HG02588 (cell line): Measurements from ENCODE around the gene SLC4A4.

ENCODE experiments used
- ATAC-seq: cut with Tn5 transposase; IDR thresholded peaks from one replicate; pipeline ENCODE4 v1.9.1; 2021; ENCODE audit warnings: mild to moderate bottlenecking, moderate library complexity; ENCODE audit not compliant: unreplicated experiment

SLC4A4 gene

DNA sequence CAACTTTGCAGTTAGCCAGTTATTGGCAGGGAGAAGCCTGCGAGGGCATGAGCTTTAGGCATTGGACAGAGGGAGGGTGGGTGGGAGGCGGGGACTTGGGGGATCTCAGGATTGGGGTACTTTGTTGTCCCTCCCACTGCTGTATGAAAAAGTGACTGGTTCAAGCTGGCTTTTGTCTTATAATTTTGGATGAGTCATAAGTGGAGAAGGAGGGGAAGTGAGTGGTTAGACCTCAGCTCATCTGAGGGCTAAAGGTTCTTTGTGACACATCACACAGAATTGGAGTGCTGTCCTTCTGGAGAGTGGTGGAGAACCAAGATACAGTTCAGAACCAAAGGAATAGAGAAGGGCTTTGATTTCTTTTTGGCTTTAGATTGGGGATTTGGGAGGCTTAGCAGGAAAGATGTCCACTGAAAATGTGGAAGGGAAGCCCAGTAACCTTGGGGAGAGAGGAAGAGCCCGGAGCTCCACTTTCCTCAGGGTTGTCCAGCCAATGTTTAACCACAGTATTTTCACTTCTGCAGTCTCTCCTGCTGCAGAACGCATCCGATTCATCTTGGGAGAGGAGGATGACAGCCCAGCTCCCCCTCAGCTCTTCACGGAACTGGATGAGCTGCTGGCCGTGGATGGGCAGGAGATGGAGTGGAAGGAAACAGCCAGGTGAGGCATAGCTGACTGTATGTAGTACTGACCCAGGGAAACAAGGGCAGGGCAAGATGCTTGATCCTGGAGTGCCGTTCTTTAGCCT is at the start of gene SLC4A4:
SLC4A4 (plus strand) TSS at position 175 of the 748 bp plus-strand sequence.
- ATAC-seq, result peak; percentile 99

- ATAC-seq, result no peak
These were observed 48.7 kb upstream of the SLC4A4 start for GRCh38 chr4:71290074-71290473.

GRCh38 chr4:71290476-71290875 is 48.3 kb upstream of the SLC4A4 start:
- ATAC-seq, result no peak

- no peak for ATAC-seq
These were observed 46.6 kb upstream of the SLC4A4 start for GRCh38 chr4:71292228-71292627.

- no peak for ATAC-seq
These were observed 45.1 kb upstream of the SLC4A4 start for GRCh38 chr4:71293705-71294104.

GRCh38 chr4:71294301-71294700 is 44.5 kb upstream of the SLC4A4 start:
- ATAC-seq, result no peak

DNA sequence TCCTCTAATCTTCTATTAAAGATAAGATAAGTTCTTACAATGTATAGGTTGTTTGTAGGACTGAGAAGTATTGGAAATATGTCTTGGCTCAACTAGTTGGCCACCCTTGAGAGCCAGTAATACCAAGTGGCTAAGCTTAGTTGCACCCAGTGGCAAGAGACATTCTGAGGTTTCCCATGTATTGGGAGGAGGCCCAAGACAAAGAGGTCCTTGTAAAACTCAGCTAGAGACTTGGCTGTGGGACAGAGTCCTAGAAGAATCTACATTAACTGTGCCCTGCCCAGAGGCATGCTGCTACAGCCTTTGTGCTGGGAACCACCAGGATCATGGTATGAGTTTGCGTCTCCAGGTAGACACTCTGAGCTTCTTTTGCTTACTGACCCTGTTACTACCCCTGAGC is 41.9 kb upstream of the SLC4A4 start:
- ATAC-seq, result no peak

DNA sequence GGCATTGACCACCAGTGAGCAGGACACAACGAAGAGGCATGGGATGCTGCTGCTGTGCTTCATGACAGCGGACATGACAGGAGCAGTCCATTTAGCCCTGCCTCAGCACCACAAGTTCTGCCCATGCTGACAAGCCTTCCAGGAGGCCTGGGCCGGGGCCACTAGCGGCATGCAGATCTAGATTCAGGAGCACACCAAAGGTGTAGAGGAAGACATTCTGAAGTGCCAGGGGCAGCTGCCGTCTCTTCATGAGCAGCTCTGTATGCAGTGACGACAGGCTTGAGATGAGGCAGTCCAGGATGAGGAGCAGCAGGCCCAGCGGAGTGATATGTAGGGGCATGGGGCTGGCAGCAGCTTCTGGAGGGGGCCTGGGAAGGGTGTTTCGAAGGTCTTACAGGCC is 38.5 kb upstream of the SLC4A4 start:
- ATAC-seq, result no peak

DNA sequence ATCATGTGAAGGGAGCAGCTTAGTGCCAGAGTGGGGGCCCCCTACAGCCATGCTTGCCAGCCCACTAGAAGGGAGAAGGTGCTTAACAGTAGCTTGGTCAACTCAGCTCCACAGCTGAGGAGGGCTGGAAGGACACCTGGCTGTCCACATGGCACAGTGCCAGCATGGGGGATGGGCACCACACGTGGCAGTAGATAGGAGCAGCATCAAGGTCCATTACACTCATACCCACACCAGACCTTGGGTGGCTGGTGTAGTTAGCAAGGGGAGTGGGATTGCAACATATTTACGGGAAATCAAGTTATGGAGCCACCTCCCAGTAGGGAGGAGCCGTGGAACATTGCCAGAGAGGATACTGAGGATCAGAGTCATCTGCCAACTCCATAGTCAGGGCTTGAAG is 37.9 kb upstream of the SLC4A4 start:
- ATAC-seq, result no peak

DNA sequence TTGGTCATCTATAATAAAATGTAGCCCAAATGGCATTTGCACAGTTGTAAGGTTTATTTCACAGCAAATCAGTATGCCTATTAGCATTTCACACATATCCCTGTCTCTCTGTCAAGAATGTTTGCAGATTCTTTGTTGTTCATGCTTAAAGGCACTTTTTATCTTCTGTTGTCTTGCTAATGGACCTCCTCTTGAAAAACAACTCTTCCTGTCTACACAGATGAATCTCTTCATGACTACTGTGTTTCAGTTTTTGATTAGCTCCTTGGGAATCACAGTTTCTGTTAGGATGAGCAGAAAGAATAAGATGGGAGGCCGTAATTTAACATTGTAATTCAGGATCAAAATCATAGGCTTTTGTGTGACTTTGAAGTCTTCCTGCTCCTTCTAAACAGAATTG is 35.5 kb upstream of the SLC4A4 start:
- ATAC-seq, result no peak

GRCh38 chr4:71303850-71304249 is 35.0 kb upstream of the SLC4A4 start:
- no peak for ATAC-seq

GRCh38 chr4:71304289-71304850 is 34.5 kb upstream of the SLC4A4 start:
- no peak for ATAC-seq

DNA sequence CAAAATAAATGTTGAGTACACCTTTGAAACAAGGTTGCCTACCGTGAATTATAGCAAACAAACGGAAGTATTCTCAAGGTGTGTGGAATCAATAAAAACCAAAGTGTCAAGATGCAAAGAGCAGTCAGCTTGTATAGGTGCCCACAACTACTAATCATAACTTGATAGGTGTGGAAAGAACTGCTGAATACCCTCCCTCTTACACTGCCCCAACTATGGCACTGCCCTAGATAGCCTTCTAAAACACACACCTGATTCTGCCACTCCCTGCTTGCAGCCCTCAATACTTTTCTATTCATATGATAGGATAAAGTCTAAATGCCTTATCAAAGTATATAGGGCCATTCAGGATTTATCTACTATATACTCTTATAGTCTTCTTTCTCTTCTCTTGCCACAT is 31.1 kb upstream of the SLC4A4 start:
- no peak for ATAC-seq

DNA sequence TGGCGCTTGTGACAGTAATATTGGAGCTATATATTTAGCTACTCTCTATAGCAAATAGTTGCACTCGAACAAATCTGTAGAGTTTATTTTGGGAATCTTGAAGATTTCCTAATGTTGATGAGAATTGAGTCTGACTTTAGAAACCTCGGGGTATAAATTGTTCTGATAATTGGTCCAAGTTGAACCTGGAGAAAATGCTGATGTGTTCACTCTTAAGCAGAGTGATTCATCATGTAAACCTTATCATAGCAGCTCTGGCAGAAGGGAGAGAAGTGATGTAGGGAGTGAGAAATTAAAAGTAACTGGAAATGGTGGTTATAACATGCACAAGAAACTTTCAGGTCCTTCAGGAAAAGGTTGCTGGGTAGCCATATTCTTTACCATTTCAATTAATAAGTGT is 16.4 kb upstream of the SLC4A4 start:
- no peak for ATAC-seq

DNA sequence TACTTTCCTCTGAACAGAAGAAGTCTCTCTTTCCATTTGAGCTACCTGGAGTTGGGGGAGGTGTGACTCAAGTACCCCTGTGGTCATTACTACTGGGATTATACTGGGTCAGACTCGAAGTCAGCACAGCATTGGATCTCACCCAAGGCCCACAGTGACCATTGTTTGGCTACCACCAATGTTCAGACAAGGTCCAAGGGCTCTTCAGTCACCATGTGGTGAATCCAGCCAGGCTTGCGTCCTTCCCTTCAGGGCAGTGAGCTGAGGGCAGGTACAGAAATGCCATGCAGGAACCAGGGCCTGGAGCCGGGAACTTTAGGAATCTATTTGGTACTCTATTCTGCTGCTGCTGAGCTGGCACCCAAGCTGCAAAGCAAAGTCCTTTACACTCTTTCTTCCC is 5.5 kb upstream of the SLC4A4 start:
- no peak for ATAC-seq

- ATAC-seq, result no peak
These were observed 4.9 kb upstream of the SLC4A4 start for GRCh38 chr4:71333960-71334359.

DNA sequence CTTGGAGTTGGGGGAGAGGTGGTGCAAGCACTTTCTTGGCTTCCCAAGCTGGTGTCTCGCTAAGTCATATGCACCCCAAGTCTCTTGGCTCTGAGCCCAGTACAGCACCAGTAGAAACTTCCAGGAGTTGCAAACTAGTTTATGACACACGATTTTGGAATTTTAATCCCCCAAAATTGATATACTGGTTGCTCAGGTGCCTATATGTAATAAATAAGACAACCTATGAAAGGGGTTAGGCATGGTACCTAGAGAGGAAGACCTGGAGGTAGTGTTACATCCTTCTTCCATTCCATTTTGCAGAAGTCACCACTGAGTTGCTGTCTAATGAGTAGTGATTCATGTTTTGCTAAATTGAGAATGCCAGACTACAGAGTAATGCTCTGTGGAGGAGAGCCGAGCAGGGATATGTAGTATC is 4.3 kb upstream of the SLC4A4 start:
- no peak for ATAC-seq

- no peak for ATAC-seq
These were observed 5.0 kb downstream of the SLC4A4 start for GRCh38 chr4:71343670-71344466.

DNA sequence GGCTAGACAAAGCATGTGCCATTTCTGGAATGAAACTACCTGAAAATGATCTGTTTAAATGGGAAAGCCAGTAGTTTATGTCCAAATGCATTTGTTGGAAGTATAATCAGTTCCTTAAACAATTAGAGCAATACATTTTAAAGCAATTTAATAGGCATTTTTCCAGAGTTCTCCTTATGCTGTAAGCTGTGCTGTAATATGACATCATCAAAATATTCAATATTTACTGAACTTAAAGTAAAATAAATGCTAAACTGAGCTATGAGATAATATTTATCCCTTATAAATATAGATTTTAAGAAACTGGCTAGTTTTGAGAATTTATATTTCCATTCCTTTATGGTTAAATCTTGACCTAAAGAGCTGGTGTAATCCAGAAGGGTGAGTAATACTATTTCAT is 7.9 kb downstream of the SLC4A4 start:
- no peak for ATAC-seq

- ATAC-seq, result no peak
These were observed 9.8 kb downstream of the SLC4A4 start for GRCh38 chr4:71348586-71348985.

- no peak for ATAC-seq
These were observed 16.2 kb downstream of the SLC4A4 start for GRCh38 chr4:71355045-71355444.

DNA sequence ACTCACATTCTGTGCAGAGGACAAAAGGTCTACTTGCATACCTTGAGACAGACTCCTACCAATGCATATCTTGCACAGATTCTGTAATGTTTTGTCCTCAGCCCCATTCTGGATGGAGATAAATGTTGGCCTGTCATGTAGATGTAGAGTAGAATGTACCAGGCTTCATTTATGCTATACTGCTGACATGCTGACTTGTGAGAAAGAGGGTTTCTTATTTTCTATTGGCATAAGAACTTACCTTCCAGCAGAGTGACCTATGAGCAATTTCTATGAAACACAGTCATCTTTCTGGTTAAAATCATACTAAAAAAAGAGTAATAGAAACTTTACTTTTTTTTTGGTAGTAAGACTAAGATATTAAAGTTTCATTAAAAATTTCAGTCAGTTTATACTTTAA is 17.2 kb downstream of the SLC4A4 start:
- no peak for ATAC-seq
